H1 (cell line): ENCODE data around the gene CCDC141. TPM values are rescaled to one million over a fixed set of nuclear protein-coding genes. Genes with fewer than 3 reads are reported as not detected.

Experiments
- CTCF ChIA-PET: fragments of 300-600 bp; sonication (Branson Sonifier 250); formaldehyde crosslinking; loops from one replicate; lab custom pipeline; 2021; ENCODE audit not compliant: partially characterized antibody; lab: Charles Lee
- POLR2A ChIA-PET: fragments of 300-600 bp; sonication (Branson Sonifier 250); formaldehyde crosslinking; loops from one replicate; lab custom pipeline; 2021; ENCODE audit warnings: inconsistent platforms; ENCODE audit not compliant: partially characterized antibody; lab: Charles Lee
- DNase-seq, 2 experiments: peaks; one replicate each; pipeline versions ENCODE4 v3.0.0 to v3.0.0-alpha.2; 2010 to 2022; ENCODE audit warnings: low spot score in 2 of 2, low read depth in 1 of 2, mixed read lengths in 1 of 2
- FAIRE-seq: peaks from 2 replicates; lab custom pipeline; 2011; peaks lifted over from hg19 to GRCh38; lab: Jason Lieb, UNC
- H2AFZ ChIP-seq: 2 replicates; pipeline ENCODE4 v1.8.1; 2012; ENCODE audit warnings: low read length, inconsistent platforms
- H2AK5ac ChIP-seq: 2 replicates; pipeline ENCODE4 v1.6.1; 2013; ENCODE audit warnings: low read depth, low read length
- H2BK120ac ChIP-seq: replicated peaks from 2 replicates; pipeline ENCODE3; 2013; ENCODE audit warnings: low read depth, low read length, inconsistent platforms
- H2BK12ac ChIP-seq: 2 replicates; pipeline ENCODE4 v1.6.1; 2013; ENCODE audit warnings: low read depth, low read length
- H2BK15ac ChIP-seq: 2 replicates; pipeline ENCODE4 v1.6.1; 2013; ENCODE audit warnings: low read length
- H2BK20ac ChIP-seq: 2 replicates; pipeline ENCODE4 v1.6.1; 2013; ENCODE audit warnings: low read length
- H2BK5ac ChIP-seq: 2 replicates; pipeline ENCODE4 v1.6.1; 2013; ENCODE audit warnings: low read depth, low read length
- H3K14ac ChIP-seq: 2 replicates; pipeline ENCODE4 v1.6.1; 2013; ENCODE audit warnings: inconsistent platforms; ENCODE audit not compliant: insufficient read length
- H3K18ac ChIP-seq: 2 replicates; pipeline ENCODE4 v1.6.1; 2013; ENCODE audit warnings: low read length; ENCODE audit errors: extremely low read depth
- H3K23ac ChIP-seq: 2 replicates; pipeline ENCODE4 v1.6.1; 2013; ENCODE audit warnings: inconsistent platforms; ENCODE audit not compliant: insufficient read length
- H3K23me2 ChIP-seq: 2 replicates; pipeline ENCODE4 v1.6.1; 2013; ENCODE audit warnings: low read depth, low read length
- H3K27ac ChIP-seq: 2 replicates; pipeline ENCODE4 v1.6.1; 2011; ENCODE audit warnings: low read depth, low read length, inconsistent platforms
- H3K27me3 ChIP-seq, 4 experiments: replicated peaks in 1 of 4; 1 replicate in 1 of 4; 2 replicates in 3 of 4; pipeline versions ENCODE4 v1.6.1 to v1.8.1; 2011 to 2013; ENCODE audit warnings: low read length in 3 of 4, mild to moderate bottlenecking in 3 of 4, inconsistent platforms in 2 of 4, mixed read lengths in 2 of 4, moderate library complexity in 1 of 4; ENCODE audit not compliant: control insufficient read depth in 3 of 4, insufficient read depth in 3 of 4; ENCODE audit errors: extremely low read depth in 1 of 4
- H3K36me3 ChIP-seq, 4 experiments: 2 replicates each; pipeline versions ENCODE4 v1.6.1 to v1.8.1; 2011 to 2013; ENCODE audit warnings: mild to moderate bottlenecking in 4 of 4, low read length in 3 of 4, moderate library complexity in 2 of 4, control low read depth in 1 of 4, inconsistent platforms in 1 of 4; ENCODE audit not compliant: insufficient read depth in 4 of 4, control insufficient read depth in 2 of 4
- H3K4ac ChIP-seq: replicated peaks from 2 replicates; pipeline ENCODE3; 2013; ENCODE audit warnings: low read length, low read depth, mixed read lengths, inconsistent platforms; ENCODE audit not compliant: insufficient read length
- H3K4me1 ChIP-seq, 4 experiments: replicated peaks in 1 of 4; 1 replicate in 1 of 4; 2 replicates in 3 of 4; pipeline versions ENCODE4 v1.6.1 to v1.8.1; 2011 to 2013; ENCODE audit warnings: low read length in 3 of 4, inconsistent platforms in 2 of 4, mixed read lengths in 1 of 4; ENCODE audit not compliant: insufficient read depth in 4 of 4, control insufficient read depth in 3 of 4
- H3K4me2 ChIP-seq, 2 experiments: 2 replicates each; pipeline versions ENCODE4 v1.6.1 to v1.8.1; 2011 to 2013; ENCODE audit warnings: low read depth in 2 of 2, low read length in 2 of 2, control low read depth in 1 of 2, inconsistent platforms in 1 of 2, mild to moderate bottlenecking in 1 of 2; ENCODE audit not compliant: insufficient read depth in 1 of 2
- H3K4me3 ChIP-seq, 4 experiments: fragments of 200-600, 300-600 bp in 1 of 4; sonication (generic), shearing (Covaris generic), sonication (Bioruptor Twin) in 1 of 4; 2 replicates each; pipeline versions ENCODE4 v1.5.1 to v1.8.1; 2011 to 2016; ENCODE audit warnings: low read length in 4 of 4, low read depth in 3 of 4, control low read depth in 2 of 4, inconsistent platforms in 2 of 4, mild to moderate bottlenecking in 2 of 4, mixed read lengths in 1 of 4, moderate library complexity in 1 of 4; ENCODE audit not compliant: insufficient read depth in 2 of 4; ENCODE audit errors: extremely low read depth in 1 of 4
- H3K56ac ChIP-seq: replicated peaks from 2 replicates; pipeline ENCODE3; 2013; ENCODE audit warnings: low read depth, mild to moderate bottlenecking, mixed read lengths, low read length, inconsistent platforms; ENCODE audit not compliant: insufficient read length
- H3K79me1 ChIP-seq: 2 replicates; pipeline ENCODE4 v1.6.1; 2013; ENCODE audit warnings: low read depth, low read length, control low read depth
- H3K79me2 ChIP-seq, 2 experiments: 2 replicates each; pipeline versions ENCODE4 v1.6.1 to v1.8.1; 2012 to 2013; ENCODE audit warnings: low read length in 2 of 2, mild to moderate bottlenecking in 2 of 2, inconsistent platforms in 1 of 2; ENCODE audit not compliant: insufficient read depth in 2 of 2, control insufficient read depth in 1 of 2
- H3K9ac ChIP-seq, 4 experiments: replicated peaks in 1 of 4; 1 replicate in 1 of 4; 2 replicates in 3 of 4; pipeline versions ENCODE4 v1.6.1 to v1.8.1; 2011 to 2013; ENCODE audit warnings: low read depth in 3 of 4, low read length in 3 of 4, control low read depth in 2 of 4, mild to moderate bottlenecking in 2 of 4, moderate library complexity in 2 of 4, inconsistent platforms in 1 of 4; ENCODE audit errors: extremely low read depth in 1 of 4
- H3K9me3 ChIP-seq, 2 experiments: 2 replicates each; pipeline versions ENCODE4 v1.6.1 to v1.8.1; 2012 to 2013; ENCODE audit warnings: mild to moderate bottlenecking in 2 of 2, moderate library complexity in 2 of 2, control low read depth in 1 of 2, inconsistent platforms in 1 of 2, low read depth in 1 of 2, low read length in 1 of 2, mixed read lengths in 1 of 2; ENCODE audit not compliant: insufficient read depth in 2 of 2
- H4K20me1 ChIP-seq, 2 experiments: replicated peaks in 1 of 2; 2 replicates each; pipeline versions ENCODE3 to v1.8.1; 2011 to 2013; ENCODE audit warnings: inconsistent platforms in 2 of 2, low read length in 2 of 2, mild to moderate bottlenecking in 1 of 2; ENCODE audit not compliant: insufficient read depth in 2 of 2, control insufficient read depth in 1 of 2
- H4K5ac ChIP-seq: 2 replicates; pipeline ENCODE4 v1.6.1; 2013; ENCODE audit warnings: low read length, low read depth, mixed read lengths, inconsistent platforms; ENCODE audit not compliant: insufficient read length
- H4K8ac ChIP-seq: 2 replicates; pipeline ENCODE4 v1.8.0; 2013; ENCODE audit warnings: mild to moderate bottlenecking, moderate library complexity, low read length, inconsistent platforms; ENCODE audit not compliant: insufficient read depth; ENCODE audit errors: extremely low read depth
- H4K91ac ChIP-seq: replicated peaks from 2 replicates; pipeline ENCODE3; 2013; ENCODE audit warnings: low read length, mixed read lengths, inconsistent platforms; ENCODE audit not compliant: insufficient read length
- POLR2A ChIP-seq, 2 experiments: IDR thresholded peaks; 1 replicate in 1 of 2; 2 replicates in 1 of 2; pipeline ENCODE4 v1.6.1; 2011; ENCODE audit warnings: low read depth in 2 of 2, low read length in 2 of 2, mild to moderate bottlenecking in 2 of 2; ENCODE audit errors: control extremely low read depth in 1 of 2
- RXRA ChIP-seq: IDR thresholded peaks from 2 replicates; pipeline ENCODE4 v1.6.1; 2011; ENCODE audit warnings: low read depth, mild to moderate bottlenecking, low read length, moderate library complexity; ENCODE audit not compliant: insufficient read depth
- TBP ChIP-seq: IDR thresholded peaks from 2 replicates; pipeline ENCODE4 v1.6.1; 2011; ENCODE audit warnings: low read depth, low read length, improper control_type of control experiment
- TCF12 ChIP-seq: IDR thresholded peaks from 2 replicates; pipeline ENCODE4 v1.6.1; 2011; ENCODE audit warnings: low read depth, mild to moderate bottlenecking, low read length
- WGBS, 2 experiments: shearing (Covaris generic) in 1 of 2; methylation state at CpG; one replicate each; pipeline versions ENCODE4 v1.1.6 to v1.1.7; 2013 to 2015; ENCODE audit warnings: low lambda C conversion rate in 2 of 2, mixed read lengths in 2 of 2, inconsistent platforms in 1 of 2, low coverage in 1 of 2, missing lambda C conversion rate in 1 of 2; ENCODE audit not compliant: insufficient replicate concordance in 2 of 2, insufficient coverage in 1 of 2, insufficient read length in 1 of 2; ENCODE audit errors: extremely low coverage in 1 of 2, missing lambda C conversion rate in 1 of 2; 5-methylcytosine and 5-hydroxymethylcytosine counted together
- polyA plus RNA-seq, 7 experiments: library from polyadenylated mRNA; depleted of rRNA in 3 of 7; stranded (reverse) in 5 of 7; unstranded in 2 of 7; fragments of >200 nt in 5 of 7; fragments of 200-250 nt in 2 of 7; gene quantifications; 1 replicate in 5 of 7; 2 replicates in 1 of 7; 4 replicates in 1 of 7; pipeline versions ENCODE4 v1.2.1 to v1.2.3, GENCODE V29; 2011 to 2013; ENCODE audit warnings: missing spikeins in 2 of 7, mixed read lengths in 2 of 7
- total RNA-seq: library from RNA; stranded (reverse); fragmentation: NEBNext Ultra II Directional; extraction: Animal tissue kit (Norgen Biotek cat#: 25700); gene quantifications from 2 replicates; pipeline ENCODE4 v1.2.1, GENCODE V29; 2021
- TF ChIP-seq, protein P1 (sequence below): IDR thresholded peaks from 2 replicates; pipeline ENCODE4 v1.6.1; 2011; ENCODE audit warnings: low read depth, mild to moderate bottlenecking, low read length; ENCODE audit not compliant: insufficient read depth

Gene CCDC141
- total and polyA plus RNA-seq, 2 of the 8 experiments (the other 6 are each of a cell fraction or from before 2014, with no cell fraction given) = 0.56 to 21.6 TPM

DNA sequence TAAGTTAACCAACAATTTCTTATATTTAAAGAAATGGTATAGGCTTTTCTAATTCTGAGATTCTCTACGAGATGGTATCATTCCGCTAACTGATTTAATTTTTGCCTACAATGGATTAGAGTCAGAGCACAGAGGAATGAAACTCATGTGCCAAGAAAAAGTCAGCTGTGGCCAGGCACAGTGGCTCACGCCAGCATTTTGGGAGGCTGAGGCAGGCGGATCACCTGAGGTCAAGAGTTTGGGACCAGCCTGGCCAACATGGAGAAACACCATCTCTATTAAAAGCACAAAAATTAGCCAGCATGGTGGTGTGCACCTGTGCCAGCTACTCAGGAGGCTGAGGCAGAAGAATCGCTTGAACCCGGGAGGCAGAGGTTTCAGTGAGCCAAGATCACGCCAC lies 225.8 kb downstream of the CCDC141 start:
- Histone ChIP-seq H2BK20ac (no peak overlapping the region), H3K56ac (no peak overlapping the region), H3K4ac (no peak overlapping the region), H3K9me3 (no peaks in the 10 kb centered on the region), H3K4me3 (no peak overlapping the region), H2BK5ac (no peak overlapping the region), H2AFZ (no peak overlapping the region), H2BK15ac (no peak overlapping the region), H3K4me2 (no peak overlapping the region), H2AK5ac (no peak overlapping the region), H2BK12ac (no peak overlapping the region), H3K79me1 (no peaks in the 10 kb centered on the region), H3K36me3 (no peaks in the 10 kb centered on the region), H4K20me1 (no peaks in the 10 kb centered on the region), H4K5ac (no peak overlapping the region), H3K4me1 (peaks cover 0 to 3% (median 0%) of the 10 kb centered on the region in 4 experiments; a peak in 1 of 7 replicates), H3K79me2 (no peaks in the 10 kb centered on the region), H3K9ac (no peak overlapping the region), H3K27ac (no peak overlapping the region), H3K18ac (no peak overlapping the region), H3K23me2 (no peaks in the 10 kb centered on the region), H2BK120ac (no peak overlapping the region), H3K23ac (no peak overlapping the region), H3K14ac (no peak overlapping the region), H4K8ac (no peak overlapping the region), H3K27me3 (no peaks in the 10 kb centered on the region), H4K91ac (no peak overlapping the region)
- no peak for TF ChIP-seq TCF12
- TF ChIP-seq, protein P1, sequence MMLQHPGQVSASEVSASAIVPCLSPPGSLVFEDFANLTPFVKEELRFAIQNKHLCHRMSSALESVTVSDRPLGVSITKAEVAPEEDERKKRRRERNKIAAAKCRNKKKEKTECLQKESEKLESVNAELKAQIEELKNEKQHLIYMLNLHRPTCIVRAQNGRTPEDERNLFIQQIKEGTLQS = no peak
- TF ChIP-seq RXRA = no peak
- TF ChIP-seq TBP = no peak
- no peak for TF ChIP-seq POLR2A (IDR thresholded peaks at IDR 0.05; ENCODE audit: control extremely low read depth in 1 of 2, low read depth in 2 of 2, low read length in 2 of 2)
- WGBS, 2 experiments = 93% methylated on average over 7 of the region's 7 CpGs; no CpG with 5 or more reads in 1 of the 2 experiments
- CTCF ChIA-PET = interaction anchor here (0.7 to 3.4 kb wide), 2 partner anchors 19 to 44 kb away, joined by 3 to 17 read pairs; no protein-coding TSS in a partner anchor
- POLR2A ChIA-PET = no interaction called here
- FAIRE-seq (no peak), DNase-seq (no peak)
